HG03135 (cell line): ENCODE data around the gene ABCB8.
A peak's percentile ranks its signal among the peaks of the same experiment; 100 is the strongest.
"Not testable (repeated sequence)": the region's sequence is repeated elsewhere in the genome, so short reads cannot be mapped to it uniquely, and the experiment has no call there.

Source experiments
- ATAC-seq: cut with Tn5 transposase; IDR thresholded peaks from one replicate; pipeline ENCODE4 v1.9.1; 2021; ENCODE audit warnings: mild to moderate bottlenecking, moderate library complexity; ENCODE audit not compliant: unreplicated experiment

ABCB8 gene

DNA sequence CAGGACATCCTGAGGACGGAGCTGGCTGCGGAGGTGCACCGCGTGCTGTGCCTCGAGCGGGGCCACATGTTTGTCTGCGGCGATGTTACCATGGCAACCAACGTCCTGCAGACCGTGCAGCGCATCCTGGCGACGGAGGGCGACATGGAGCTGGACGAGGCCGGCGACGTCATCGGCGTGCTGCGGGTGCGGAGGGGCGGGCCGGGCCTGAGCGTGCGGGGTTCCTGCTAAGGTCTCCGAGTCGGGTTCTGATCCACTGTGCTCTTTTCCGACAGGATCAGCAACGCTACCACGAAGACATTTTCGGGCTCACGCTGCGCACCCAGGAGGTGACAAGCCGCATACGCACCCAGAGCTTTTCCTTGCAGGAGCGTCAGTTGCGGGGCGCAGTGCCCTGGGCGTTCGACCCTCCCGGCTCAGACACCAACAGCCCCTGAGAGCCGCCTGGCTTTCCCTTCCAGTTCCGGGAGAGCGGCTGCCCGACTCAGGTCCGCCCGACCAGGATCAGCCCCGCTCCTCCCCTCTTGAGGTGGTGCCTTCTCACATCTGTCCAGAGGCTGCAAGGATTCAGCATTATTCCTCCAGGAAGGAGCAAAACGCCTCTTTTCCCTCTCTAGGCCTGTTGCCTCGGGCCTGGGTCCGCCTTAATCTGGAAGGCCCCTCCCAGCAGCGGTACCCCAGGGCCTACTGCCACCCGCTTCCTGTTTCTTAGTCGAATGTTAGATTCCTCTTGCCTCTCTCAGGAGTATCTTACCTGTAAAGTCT is 14.3 kb upstream of the ABCB8 start:
- ATAC-seq, result peak; percentile 54

DNA sequence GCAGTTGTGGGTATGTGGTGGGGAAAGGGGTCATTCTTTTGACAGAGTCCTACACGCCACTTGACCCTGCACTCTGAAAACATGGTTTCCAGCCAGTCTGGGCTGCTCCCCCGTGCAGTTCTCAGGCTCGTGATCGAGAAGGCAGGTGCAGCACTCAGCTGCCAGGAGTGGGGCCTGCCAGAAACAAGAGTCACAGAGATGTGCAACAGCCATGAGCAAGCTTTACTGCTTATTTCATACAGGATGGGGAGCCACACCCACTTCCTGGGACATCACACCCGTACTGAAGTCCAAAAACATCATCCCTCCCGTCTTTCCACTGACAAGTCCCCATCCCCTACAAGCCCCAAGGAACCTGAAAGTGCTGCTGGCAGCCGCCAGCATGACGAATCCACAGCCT is 13.3 kb upstream of the ABCB8 start:
- ATAC-seq, result no peak

DNA sequence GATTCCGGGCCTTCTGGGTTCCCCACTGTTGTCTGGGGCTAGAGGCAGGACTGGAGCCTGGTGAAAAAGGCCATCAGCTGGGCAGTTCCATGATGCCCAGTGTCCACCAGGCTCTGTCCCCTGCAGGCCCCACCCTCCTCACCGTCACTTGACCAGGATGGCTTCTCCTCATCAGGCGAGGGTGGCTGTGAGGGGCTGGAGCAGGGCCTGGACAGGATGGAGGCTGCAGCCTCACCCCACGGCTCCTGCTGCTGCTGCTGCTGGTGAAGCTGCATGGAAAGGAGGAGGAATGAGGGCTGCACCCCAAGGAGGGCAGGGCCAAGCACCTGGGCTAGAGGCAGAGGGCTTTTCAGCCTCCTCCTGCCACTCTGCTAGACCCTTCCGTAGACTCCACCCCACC is 12.3 kb upstream of the ABCB8 start:
- ATAC-seq, result no peak

DNA sequence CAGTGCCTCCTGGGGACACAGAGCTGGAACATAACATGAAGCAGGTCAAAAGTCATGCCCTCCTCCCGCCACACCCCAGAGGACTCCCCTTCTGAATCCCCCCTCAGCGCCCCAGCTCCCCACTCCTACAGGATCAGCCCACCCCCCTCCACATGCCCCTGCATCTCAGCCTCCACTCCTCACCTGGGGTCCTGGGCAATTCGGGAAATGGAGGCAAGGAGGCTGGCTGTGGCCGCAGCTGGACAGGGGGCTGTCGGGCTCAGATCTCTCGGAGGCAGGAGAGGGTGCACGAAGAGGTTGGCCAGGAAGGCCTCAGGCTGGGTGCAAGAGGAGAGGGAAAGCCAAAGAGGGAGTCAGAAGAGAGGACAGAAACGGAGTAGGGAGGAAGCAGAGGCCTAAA is 11.7 kb upstream of the ABCB8 start:
- ATAC-seq, result no peak

DNA sequence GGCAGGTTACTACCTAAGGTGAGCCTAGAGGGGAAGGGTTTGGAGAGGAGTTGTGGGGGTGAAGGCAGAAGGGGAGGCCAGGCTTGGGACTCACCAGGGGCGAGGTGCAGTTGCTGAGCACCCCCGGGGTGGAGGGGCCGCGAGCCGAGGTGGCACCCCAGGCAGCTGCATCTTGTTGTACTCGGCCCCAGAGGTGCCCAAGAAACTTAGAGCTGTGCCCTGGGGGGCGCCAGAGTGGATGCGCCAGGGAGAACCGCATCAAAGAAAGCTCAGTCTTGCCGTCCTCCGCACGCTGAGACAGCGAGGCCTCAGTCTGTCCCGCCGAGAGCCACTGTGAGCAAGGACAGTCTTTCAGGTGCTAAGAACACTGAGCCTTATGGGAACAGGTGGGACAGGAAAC is 11.3 kb upstream of the ABCB8 start:
- no peak for ATAC-seq

DNA sequence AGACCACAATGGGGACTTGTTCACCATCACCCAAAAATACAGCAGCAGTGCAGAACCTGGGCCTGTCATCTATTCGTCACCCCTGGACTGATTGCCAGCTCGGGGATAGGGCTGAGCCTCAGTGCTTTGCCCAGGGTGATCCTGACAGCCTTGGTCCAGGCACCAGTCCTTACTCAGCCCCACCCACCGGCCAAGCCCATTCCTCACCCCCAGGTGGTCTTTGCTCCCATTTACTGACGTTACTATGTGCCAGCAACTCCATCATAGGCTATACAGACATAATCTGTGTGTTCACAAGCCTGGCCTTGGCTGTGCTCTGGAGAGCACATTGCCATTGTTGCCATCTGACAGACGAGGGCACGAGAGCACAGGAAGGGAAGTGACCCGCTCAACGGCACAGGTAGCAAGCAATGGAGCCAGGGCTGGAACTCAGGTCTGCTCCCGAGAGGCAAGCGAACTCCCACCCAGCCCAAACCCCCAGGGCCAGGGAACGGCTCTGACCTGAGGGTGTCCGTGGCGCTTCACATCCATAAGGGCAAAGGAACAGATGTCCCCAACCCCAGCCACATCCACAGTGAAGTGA is 10.8 kb upstream of the ABCB8 start:
- ATAC-seq, result no peak

DNA sequence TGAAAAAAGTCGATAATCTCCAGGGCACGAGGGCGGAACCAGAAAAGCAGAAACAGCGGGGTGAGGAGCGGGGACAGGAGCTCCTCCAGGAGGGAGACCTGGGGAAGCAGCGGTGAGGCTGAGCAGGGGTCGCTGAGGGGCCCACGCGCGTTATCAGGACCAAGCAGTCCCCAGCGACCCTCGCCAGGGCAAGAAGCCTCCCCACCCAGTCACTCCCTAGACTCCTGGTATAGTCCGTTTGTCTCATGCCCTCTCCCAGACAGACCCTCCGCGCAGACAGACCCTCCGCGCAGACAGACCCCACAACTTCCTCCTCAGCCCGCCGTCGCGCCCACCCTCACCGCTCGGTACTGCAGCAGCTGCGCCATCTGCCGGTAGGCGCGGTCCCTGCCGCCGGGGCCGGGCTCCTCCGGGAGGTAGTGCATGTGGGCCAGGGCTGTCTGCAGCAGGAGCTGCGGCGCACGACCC is 10.3 kb upstream of the ABCB8 start:
- no peak for ATAC-seq

DNA sequence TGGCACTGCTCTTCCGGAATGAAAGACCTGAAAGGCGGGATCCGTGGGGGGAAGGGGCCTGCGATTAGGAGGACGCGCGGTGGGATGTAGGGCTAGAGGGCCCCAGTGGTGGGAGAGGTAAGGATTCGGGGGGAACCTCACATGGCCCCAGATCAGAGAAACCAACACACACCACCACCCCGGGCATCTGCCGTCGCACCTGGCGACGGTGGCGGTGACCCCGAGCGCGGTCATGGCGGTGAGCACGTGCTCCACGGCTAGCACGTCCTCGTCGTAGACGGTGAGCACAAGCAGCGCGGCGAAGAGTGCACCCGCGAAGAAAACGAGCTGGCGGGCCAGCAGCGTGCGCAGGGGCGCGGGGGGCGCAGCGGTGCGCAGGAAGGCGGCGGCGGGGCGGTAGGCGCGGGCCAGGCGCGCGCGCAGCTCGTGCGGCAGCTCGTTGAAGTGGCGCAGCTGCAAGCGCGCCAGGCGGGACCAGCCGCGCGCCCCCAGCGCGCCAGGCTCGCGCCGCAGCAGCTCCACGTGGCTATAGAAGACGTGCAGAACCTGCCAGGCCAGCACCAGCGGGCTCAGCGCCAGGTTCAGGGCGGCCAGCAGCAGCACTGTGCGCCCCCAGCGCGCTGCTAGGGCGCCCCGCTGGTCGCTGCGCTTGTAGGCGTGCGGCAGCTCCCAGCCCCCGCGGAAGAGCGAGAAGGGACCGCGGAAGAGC is 9.7 kb upstream of the ABCB8 start:
- no peak for ATAC-seq

DNA sequence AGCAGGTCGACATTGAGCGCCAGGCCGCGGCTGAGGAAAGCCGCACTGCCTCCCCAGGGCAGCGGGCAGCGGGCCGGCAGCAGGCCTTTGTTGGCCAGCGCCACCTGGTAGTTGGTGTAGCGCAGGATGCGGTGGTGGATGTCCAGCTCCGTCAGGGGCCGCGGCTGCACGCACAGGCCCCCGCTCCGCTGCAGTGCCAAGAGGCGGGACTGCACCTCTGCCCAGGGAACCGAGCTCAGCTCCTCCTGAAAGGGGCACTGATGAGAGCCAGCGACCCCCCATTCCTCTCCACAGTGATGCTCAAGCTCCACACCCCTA is 9.2 kb upstream of the ABCB8 start:
- no peak for ATAC-seq

DNA sequence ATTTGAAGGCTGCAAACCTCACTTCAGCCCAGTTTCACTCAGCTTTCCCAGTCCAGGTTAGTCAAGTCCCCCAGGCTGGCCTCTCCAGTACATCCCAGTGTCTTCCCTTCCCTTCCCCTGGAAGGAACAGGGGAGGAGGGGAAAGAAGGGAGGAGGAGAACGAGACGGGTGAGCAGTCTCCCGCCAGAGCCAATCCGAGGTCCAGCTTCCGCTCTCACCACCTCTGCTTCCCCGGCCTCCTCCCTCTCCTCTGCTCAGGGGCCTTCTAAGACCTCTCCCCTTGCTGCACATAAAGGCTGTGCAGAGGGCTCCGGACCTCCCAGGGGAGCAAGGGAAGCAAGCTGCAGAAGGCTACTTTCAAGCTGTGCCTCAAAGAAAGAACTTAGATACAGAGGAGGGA is 8.0 kb upstream of the ABCB8 start:
- no peak for ATAC-seq

DNA sequence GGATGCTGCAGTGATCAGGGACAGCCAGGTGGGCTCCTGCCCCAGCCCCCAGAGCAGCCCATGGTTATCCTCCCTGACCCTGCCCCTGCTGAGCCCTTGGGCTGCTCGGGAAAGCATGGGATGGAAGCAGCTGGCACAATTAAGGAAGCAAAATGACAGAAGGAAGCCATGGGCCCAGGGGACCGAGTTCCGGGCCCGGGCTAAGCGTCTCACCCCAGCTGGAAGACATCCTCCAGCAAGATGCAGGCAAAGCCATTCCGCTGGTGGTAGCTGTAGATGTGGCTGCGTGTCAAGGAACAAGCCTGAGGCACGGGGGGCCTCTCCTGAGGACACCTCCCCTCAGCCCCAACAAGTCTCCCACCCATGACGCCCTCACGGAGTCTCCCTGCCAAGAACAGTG is 5.0 kb upstream of the ABCB8 start:
- no peak for ATAC-seq

DNA sequence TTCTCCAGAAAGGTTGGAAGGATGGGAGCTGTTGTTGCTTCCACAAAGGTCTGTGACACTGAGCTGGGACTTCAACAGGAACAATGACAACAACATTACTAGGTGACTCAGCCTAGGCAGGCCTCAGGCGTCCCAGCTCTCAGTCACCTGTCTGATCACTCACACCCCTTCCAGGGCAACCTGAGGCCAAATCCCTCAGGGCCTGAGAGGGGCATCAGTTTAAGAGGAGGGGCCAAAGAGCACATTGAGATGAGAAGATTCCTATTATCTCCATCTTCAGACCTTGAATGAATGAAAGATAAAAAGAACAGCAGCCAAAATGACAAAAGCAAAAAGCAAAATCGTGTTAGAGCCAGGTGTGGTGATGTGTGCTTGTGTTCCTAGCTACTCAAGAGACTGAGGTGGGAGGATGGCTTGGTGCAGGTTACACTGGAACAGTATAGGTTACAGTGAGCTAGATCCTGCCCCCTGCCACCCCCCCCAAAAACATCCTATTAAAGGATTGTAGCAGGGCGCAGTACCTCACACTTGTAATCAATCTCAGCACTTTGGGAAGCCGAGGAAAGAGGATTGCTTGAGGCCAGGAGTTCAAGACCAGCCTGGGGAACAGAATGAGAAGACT is 3.7 kb upstream of the ABCB8 start, which contains the start of gene ATG9B:
Gene ATG9B, minus strand, starts transcription at position 60 of the 622 bp plus-strand sequence. CDS start 71 bp downstream, outside the sequence.
- ATAC-seq, result no peak

DNA sequence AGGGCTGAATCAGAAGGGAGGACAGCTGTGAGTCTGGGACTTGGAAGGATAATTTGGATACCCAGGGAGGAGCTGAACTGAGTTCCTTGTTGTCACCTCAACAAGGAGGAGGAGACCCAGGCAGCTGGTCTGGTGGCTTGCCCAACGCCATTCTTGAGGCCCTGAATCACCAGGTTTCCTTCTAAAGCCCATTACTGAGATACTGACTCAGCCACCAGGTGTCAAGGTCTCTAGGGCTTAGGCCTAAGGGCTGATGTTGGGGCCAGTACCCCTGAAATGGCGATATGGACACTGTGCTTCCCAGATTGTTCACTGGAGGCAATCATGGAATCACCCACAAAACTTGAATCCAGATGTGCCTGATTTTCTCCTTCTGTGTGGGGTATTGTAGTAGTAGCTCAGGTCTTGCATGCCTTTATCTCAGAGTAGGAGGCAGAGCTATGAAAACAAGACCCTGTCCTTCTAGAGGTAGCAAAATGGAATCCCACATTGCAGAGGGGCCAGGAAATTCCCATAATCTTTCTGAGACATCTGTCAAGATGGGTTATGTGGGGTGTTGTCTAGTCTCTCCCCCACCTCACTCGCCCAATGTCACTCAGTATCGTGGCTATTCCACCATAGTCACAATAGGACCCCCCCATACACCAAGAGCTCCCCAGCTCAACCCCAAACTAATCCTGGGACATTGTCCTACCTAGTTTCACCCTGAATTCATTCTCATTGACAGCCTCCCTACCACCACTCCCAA is 2.2 kb upstream of the ABCB8 start:
- ATAC-seq, result no peak

DNA sequence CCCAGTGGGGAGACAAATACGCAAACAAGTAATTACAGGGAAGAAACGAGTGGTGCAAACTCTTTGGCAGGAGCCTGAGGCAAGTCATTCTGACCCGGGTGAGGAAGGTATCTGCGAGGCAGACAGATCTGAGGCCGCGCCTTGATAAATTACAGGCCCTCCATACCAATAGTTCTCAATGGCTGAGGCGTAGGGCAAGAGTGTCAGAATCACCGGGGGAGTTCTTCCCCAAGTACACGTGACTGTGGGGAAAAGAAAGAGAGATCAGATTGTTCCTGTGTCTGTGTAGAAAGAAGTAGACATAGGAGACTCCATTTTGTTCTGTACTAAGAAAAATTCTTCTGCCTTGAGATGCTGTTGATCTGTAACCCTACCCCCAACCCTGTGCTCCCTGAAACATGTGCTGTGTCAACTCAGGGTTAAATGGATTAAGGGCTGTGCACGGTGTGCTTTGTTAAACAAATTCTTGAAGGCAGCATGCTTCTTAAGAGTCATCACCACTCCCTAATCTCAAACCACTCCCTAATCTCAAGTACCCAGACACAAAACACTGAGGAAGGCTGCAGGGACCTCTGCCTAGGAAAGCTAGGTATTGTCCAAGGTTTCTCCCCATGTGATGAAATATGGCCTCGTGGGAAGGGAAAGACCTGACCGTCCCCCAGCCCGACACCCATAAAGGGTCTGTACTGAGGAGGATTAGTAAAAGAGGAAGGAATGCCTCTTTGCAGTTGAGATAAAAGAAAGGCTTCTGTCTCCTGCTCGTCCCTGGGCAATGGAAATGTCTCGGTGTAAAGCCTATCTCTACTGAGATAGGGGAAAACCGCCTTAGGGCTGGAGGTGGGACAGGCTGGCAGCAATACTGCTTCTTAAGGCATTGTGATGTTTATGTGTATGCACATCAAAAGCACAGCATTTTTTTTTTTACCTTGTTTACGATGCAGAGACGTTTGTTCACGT is 1.2 kb upstream of the ABCB8 start:
- ATAC-seq, result not testable (repeated sequence)

DNA sequence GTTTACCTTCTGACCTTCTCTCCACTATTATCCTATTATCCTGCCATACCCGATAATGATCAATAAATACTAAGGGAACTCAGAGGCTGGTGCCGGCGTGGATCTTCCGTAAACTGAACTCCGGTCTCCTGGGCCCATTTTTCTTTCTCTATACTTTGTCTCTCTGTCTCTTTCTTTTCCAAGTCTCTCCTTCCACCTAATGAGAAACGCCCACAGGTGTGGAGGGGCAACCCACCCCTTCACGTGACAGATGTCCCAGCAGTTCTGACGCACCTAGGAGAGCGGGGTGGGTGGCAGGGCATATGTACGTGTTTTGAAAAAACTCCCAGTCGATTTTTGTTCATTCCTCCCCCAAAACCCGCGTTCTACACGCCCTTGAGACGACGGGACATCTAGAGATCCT is 521 bp upstream of the ABCB8 start:
- peak; percentile 5 for ATAC-seq

DNA sequence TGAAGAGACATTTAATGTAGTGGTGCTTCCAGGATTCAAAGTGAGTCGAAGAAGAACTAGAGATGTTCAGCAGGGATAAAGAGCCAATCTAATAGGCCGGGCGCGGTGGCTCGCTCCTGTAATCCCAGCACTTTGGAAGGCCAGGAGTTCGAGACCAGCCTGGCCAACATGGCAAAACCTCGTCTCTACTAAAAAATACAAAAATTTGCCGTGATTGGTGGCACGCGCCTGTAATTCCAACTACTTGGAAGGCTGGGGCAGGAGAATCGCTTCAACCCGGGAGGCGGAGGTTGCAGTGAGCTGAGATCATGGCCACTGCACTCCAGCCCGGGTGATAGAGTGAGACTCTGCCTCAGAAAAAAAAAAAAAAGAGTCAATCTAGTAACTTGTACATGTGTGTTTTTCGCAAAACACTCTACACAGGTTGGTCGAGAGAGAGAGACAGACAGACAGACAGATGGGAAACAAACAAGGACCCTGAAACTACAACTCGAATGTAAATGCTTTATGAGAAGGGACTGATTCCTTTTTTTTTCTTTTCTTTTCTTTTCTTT is 775 bp downstream of the ABCB8 start:
- no peak for ATAC-seq

DNA sequence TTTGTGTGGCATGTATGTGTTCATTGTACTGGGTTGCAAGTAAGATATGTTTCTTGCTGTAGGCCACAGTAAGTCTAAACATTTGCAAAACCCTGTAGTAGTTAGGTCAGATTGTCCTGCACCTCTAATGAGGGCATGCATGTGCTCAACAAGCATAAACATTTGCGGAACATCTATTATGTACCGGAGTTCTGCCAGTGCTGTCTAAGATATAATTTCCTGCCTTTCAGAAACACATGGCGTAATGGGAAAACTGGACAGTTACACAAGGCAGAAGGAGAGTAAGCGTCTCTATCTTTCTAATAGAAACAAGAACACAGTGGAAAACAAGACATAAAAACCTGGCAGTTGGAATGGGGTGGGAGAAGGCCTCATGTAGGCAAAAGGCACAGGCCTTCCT is 2.8 kb downstream of the ABCB8 start:
- ATAC-seq, result no peak

DNA sequence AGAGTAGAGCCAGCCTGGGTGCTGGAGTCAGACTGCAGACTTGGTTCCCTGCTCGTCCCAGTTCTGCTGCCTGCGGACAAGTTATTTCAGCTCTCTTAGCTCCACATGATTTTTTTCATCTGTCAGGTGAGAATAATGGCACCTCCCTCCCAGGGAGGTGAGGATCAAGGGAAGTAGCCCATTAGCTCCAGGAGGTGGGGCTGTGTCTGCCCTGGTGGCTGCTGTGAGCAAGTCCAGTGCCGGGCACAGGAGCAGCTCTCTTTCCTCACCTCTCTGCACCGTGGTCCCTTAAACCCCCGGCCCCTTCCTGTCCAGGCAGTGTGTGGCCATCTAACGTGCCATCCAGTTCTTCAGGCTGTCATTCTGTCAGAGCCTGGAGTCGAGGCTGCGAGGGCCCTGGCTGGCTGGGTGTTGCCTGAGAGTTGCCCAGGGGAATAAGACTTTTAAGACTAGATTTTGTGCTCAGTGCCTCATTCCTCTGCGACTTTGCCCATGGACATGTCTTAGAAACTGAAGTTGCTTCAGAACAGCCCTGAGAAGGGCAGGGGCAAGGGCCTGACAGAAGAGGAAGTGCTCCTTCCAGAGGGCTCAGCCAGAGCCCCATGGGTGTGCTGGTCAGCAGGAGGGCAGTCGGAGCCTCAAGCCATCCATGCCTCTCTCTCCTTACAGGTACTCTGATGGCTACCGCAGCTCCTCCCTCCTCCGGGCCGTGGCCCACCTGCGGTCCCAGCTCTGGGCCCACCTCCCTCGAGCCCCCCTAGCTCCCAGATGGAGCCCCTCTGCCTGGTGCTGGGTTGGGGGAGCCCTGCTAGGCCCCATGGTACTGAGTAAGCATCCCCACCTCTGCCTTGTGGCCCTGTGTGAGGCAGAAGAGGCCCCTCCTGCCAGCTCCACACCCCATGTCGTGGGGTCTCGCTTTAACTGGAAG is 5.0 kb downstream of the ABCB8 start:
- no peak for ATAC-seq

DNA sequence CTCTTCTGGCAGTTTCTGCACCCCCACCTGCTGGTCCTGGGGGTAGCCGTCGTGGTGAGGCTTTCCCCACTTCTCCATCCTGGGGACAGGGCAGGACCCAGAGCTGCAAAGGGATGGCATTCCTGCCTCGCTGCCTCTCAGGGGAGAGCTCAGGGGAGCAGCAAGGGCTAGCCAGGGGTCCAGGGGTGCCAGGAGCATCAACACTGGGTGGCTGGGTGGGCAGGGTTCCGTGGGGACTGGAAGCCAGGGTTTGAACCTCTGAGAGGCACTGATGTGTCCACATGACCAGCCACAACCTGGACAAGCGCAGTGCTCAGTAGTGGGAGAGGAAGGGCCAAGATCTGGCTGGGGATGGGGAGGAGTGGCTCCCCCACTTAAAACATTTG is 5.6 kb downstream of the ABCB8 start:
- ATAC-seq, result no peak
